GM19099 (cell line): ENCODE measurements around the gene MACO1.

ENCODE experiments used
- POLR2A ChIP-seq: IDR thresholded peaks from 3 replicates; pipeline ENCODE4 v1.6.1; 2011; ENCODE audit warnings: low read depth; ENCODE audit not compliant: insufficient read length; ENCODE audit errors: extremely low read depth

The MACO1 gene

DNA sequence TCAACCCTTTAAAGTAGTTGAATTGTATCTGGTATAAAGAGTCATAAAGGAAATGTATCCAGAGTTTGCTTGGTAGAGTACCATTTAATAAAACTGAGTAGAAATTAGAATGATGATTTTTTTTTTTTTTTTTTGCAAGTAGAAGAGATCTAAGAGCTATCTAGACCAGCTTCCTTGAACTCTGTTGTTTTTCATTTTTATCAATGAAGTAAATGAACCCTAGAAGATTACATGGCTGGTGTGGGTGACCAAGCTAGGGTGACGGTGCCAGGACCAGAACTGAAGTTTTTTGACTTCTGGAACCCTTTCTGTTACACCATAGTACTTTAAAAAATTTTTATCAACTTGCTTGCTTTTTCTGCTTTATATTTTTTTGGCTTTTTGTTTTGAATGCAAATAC lies 36.9 kb downstream of the MACO1 start:
- no peak for TF ChIP-seq POLR2A

GRCh38 chr1:25468033-25468432 lies 37.3 kb downstream of the MACO1 start:
- no peak for TF ChIP-seq POLR2A

- TF ChIP-seq POLR2A, result no peak
These were observed 38.5 kb downstream of the MACO1 start for GRCh38 chr1:25469177-25469576.

DNA sequence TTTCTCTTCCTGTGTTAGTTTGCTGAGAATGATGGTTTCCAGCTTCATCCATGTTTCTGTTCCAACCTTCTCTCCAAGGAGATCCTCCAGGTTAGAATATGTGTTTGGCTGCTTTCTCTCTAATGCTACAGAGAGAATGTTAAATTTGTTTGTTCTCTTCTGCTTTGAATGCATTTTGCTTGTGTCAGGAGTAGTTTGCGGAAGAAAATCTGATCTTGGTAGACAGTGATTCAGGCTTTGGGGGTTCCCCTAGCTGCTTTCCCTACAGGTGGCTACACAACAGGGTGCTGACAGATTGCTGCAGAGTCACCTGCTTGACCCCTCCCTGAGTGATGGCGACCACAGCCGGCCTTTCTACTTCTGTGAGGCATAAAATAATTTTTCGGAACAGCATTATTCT lies 41.8 kb downstream of the MACO1 start:
- no peak for TF ChIP-seq POLR2A

DNA sequence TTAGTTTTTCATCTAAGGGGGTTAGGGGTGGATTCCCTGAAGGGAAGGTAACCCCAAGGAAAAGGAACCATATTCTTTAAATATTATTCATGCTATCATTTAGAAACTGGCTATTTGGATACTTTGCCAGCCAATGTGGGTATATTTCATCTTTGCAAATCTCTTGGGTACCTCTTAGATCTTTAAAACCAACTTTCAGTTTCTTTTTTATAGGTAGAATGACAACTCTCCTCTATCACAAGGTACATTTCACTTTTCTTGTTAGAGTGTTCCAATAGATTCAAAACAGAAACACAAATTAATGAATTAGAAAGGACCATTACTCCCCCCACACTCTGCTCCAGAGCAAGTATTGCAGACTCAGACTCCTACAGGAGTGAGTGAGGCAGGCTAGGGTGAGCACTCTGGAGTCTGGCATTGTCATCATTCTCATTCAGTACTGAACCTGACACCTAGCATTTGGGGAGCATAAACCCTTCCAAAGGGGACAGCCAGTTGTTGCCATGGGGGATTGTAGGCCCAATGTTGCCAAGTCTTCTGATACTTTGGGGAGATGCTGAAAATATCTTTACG lies 43.0 kb downstream of the MACO1 start:
- TF ChIP-seq POLR2A, result no peak

DNA sequence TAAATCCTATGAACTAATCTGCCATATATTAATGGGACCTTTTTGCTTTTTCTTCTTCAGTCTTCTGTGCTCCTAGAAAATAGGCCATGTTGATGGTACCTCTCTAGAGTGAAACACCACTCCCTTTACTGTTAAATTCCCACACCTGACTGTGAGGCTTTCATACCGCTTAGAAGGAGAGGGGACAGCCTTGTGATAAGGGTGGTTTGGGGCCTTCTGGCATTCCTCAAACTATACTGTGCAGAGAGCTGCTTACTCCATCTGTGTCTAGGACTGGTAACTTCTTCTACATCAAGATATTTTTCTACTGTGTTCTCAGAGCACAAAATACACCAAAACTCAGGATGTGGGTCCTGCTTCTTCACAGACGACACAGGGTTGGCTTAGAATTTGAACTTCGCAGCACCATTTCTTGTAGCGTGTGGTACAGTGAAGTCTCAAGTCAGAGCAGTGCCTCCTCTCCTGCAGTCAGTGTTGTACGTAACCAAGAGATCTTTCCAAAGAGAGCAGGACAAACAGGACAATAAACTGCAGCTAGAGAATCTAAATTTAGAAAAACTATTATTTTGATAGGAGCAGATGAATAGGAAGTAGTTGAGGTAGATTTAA lies 43.8 kb downstream of the MACO1 start:
- TF ChIP-seq POLR2A, result no peak

DNA sequence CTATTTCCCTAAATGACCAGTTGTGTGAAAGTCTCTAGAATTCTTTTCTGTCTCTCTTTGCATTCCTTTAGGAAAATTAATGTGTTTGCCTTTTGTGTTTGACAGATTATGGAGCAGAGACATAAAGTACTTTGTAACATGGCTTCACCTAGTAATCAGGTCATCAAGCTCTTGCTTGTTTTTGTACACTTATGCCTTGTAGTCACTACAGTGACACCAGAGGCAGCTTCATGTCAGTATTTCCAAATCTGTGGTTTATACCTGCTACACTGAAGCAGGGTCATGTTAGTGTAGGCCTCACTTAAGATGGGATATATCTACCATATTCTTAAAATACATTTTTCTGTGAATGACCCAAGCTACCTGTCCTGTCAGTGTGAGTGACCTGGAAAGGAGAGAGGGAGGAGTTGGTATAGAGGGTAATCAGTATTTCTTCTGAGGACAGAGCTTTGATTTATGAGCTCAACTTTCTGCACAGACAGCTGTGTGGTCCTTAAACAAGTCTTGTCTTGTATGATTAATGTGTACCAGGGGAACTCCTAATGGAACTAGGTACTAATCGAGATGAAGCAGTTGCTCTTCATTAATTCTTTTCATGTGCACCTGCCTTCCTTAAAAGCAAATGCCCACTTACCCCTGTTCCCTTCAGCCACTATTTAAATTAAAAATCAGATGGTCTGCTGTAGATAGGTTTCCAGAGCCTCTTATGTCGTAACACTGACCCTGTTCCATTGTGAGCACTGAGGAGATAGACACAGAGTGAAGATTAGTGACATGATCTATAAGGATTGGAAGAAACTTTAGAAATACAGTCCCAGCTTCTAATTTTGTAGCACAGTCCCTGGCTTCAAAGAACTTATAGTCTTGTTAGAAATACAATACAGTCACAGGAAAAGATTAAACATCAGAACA lies 45.7 kb downstream of the MACO1 start:
- no peak for TF ChIP-seq POLR2A

- TF ChIP-seq POLR2A, result no peak
These were observed 46.8 kb downstream of the MACO1 start for GRCh38 chr1:25477448-25478034.

DNA sequence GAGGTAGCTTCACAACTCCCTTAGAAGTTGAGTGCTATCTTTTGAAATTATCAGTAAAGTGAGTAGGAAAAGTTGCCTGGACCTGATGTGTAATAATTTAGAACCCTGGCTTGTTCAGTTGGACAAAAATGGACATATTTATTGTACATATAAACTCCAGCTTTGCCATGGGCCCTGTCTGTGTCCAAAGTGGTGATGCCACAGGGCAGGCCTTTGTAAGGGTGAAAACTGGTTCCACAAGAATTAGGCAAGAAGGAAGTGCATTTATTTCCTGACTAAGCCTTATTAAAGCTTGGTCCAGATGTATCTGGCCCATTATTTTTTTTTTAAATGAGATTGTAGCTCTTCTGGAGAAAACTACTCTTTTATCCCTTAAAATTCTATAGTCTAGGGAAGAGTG lies 47.9 kb downstream of the MACO1 start:
- no peak for TF ChIP-seq POLR2A

GRCh38 chr1:25481625-25482024 lies 50.9 kb downstream of the MACO1 start:
- TF ChIP-seq POLR2A, result no peak

DNA sequence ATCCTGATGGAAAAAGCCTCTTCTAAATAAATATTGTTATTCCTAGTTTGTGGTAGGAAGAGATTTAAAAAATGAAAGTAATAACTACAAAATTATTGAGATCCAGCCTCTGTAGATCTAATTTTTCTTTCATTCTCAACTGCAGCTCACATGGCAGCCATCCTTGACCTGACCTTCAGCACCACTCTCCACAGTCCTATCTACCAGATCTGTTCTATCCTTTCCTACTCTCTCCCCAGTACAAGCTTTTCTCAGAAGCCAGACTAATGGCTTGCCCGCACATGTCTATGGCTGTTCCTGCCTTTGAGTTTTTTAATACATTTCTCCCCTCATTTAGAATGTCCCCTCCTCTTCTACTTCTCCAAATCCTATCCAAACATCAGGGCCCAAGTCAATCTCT lies 51.5 kb downstream of the MACO1 start:
- no peak for TF ChIP-seq POLR2A

DNA sequence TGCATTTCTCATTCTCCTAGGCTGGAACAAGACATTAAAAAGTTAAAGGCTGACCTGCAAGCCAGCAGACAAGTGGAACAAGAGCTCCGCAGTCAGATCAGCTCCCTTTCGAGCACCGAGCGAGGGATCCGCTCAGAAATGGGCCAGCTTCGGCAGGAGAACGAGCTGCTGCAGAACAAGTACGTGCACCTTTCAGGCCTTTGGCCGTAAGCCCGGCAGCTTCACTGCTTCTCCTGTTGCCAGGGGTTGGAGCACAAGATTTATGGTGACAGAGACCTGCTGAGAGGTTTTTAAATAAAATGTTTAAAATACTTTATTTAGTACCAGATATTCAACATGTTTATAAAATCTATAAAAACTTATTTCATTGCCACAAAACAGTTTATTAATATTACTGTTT lies 53.4 kb downstream of the MACO1 start:
- TF ChIP-seq POLR2A, result no peak

GRCh38 chr1:25484533-25484932 lies 53.8 kb downstream of the MACO1 start:
- no peak for TF ChIP-seq POLR2A

DNA sequence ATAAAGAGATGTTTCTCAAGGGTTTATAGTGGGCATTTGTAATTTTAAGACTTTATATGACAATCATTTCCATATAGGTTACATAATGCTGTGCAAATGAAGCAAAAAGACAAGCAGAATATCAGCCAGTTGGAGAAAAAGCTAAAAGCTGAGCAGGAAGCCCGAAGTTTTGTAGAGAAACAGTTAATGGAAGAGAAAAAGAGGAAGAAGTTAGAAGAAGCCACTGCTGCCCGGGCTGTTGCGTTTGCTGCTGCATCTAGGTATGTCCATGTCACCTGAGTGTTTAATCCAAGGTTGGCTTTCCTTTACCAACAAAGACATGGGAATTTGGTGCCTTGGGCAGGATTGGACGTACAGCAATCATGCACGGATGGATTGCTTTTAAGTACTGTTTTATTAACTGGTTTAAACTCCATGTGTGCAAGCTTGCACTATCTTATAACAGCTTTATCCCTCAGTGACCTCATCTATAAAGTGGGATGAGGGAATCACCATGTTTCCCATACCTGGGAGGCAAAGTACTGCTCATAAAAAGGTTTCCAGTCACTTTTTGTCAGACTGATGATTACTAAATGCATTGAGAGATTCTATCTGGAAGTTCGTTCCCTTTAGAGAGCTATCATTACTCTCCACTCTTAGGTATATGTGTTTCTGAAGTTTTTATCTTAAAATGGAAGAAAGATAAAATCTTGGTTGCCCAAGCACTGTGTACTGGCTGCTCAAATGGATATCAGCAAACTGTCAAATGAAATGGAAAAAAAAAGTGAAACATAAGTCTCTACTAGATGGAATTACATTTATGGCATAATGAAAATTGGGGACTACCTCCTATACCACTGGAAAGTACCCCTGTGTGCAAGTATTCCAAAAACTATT lies 55.1 kb downstream of the MACO1 start:
- no peak for TF ChIP-seq POLR2A

DNA sequence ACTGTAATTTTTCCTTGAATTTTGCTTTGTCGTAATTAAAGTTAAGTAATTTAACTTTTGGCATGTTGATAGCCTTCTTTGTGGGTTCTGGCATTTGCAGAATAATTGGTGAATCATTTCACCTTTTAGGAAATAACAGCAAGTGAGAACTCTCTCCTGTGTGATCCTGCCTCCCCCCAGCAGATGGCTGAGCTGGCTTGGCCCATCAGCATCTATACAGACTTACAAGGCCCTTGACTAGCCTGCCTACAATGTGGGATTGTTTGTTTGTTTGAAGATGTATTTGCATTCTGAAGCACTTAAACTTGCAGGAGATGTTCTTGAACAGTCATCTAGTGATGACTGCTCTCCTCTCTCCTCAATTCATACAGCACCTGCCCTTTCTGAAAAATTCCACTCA lies 55.9 kb downstream of the MACO1 start:
- TF ChIP-seq POLR2A, result no peak

DNA sequence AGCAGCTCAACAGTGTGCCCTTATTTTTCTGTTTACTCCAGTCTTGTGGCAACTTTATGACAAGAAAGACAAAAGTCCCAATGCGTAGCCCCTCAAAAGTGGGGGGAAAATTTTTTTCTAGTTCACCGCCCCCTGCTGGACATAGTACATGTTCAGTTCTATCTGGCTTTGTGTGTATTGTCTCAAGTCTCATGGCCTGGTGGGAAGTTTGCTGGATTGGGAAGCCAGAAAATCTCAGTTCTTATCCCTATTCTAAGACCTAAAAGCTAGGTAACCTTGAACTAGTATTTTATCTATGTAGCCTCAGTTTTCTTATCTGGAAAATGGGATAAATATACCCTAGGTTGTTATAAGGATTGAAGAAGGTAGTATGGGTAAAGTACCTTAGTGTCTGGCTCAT lies 56.9 kb downstream of the MACO1 start:
- no peak for TF ChIP-seq POLR2A

DNA sequence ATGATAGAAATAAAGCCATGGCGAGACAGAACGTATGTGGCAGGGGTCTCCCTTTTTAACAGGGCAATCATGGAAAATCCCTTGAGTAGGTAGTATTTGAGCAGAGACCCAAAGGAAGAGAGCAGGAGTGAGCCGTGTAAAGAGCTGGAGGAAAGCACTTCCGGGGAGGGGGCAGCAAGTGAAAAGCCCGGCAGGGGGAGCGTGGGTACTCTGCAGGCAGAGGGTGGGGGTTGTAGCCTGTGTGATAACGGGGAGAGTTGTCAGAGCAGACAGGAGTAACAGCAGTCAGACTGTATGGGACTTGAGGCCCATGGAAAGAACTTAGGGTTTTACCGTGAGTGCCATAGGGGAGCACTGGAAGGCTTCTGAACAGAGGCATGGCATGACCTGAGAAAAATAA lies 61.6 kb downstream of the MACO1 start:
- TF ChIP-seq POLR2A, result no peak
